HG02943 (cell line): ENCODE data around the gene COPG2.

ENCODE experiments used
- ATAC-seq: cut with Tn5 transposase; IDR thresholded peaks from one replicate; pipeline ENCODE4 v1.9.1; 2021; ENCODE audit warnings: mild to moderate bottlenecking, low read depth, moderate library complexity; ENCODE audit not compliant: unreplicated experiment

Gene COPG2

GRCh38 chr7:130479716-130480400, 188.7 kb downstream of the COPG2 start:
- no peak for ATAC-seq

- no peak for ATAC-seq
Observed at GRCh38 chr7:130478991-130479390, 189.6 kb downstream of the COPG2 start.

- ATAC-seq, result no peak
Observed at GRCh38 chr7:130476297-130477150, 192.0 kb downstream of the COPG2 start.

GRCh38 chr7:130475776-130476175, 192.8 kb downstream of the COPG2 start:
- no peak for ATAC-seq

GRCh38 chr7:130473876-130474275, 194.7 kb downstream of the COPG2 start:
- no peak for ATAC-seq

GRCh38 chr7:130473289-130473688, 195.3 kb downstream of the COPG2 start:
- no peak for ATAC-seq

GRCh38 chr7:130471974-130472373, 196.6 kb downstream of the COPG2 start:
- ATAC-seq, result no peak

- ATAC-seq, result no peak
Observed at GRCh38 chr7:130468612-130469011, 199.9 kb downstream of the COPG2 start.

- no peak for ATAC-seq
Observed at GRCh38 chr7:130463553-130464434, 204.8 kb downstream of the COPG2 start.

GRCh38 chr7:130461272-130461671, 207.3 kb downstream of the COPG2 start:
- no peak for ATAC-seq

GRCh38 chr7:130458257-130458656, 210.3 kb downstream of the COPG2 start:
- ATAC-seq, result no peak
